HG03025 (cell line): ENCODE data around the gene GATAD2B.

ENCODE experiments used
- ATAC-seq: cut with Tn5 transposase; IDR thresholded peaks from one replicate; pipeline ENCODE4 v1.9.1; 2021; ENCODE audit warnings: mild to moderate bottlenecking, moderate library complexity; ENCODE audit not compliant: unreplicated experiment, low FRiP score

Gene GATAD2B

GRCh38 chr1:153800516-153800915, 122.3 kb downstream of the GATAD2B start:
- ATAC-seq, result no peak

GRCh38 chr1:153799566-153800465, 123.0 kb downstream of the GATAD2B start:
- ATAC-seq, result no peak

- no peak for ATAC-seq
Measured at GRCh38 chr1:153799016-153799415, 123.8 kb downstream of the GATAD2B start.

GRCh38 chr1:153798468-153798780, 124.3 kb downstream of the GATAD2B start:
- ATAC-seq, result no peak

GRCh38 chr1:153796786-153797659, 125.7 kb downstream of the GATAD2B start:
- no peak for ATAC-seq

DNA sequence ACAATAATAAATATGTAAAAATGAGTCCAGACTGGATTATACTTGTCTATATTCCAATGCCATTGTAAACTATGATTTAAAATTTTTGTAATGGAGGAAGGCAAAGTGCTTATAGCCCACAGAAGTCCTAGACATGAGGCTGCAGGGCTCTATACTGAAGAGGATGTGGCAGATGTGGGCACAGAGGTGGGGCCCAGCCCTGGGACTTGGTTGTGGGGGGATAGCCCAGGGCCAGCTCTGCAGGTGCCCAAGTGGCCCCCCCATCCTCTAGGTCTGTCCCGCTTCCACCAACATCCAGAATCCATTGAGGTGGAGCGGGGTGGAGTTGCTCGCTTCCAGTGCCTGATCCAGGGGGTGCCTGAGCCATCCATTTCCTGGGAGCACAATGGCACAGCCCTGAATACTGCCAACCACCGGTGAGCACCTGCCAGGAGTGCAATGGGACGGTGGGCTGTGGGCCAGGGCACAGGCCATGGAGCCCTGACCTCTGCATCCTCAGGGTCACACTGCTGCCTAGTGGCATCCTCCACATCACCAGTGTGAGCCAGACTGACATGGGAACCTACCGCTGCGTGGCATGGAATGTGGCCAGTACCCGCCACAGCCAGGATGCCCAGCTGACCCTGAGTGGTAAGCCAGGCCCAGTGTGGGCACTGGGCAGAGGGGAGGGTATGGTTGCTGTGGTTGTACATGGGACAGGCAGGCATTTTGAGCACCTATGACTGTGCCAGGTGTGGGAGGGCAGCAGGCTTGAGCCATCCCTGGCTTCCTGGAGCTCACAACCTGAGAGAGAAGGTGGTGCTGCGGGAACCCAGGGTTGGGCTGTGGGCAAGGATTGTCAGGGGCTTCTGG, 126.6 kb downstream of the GATAD2B start:
- no peak for ATAC-seq

GRCh38 chr1:153795330-153795837, 127.4 kb downstream of the GATAD2B start:
- no peak for ATAC-seq

DNA sequence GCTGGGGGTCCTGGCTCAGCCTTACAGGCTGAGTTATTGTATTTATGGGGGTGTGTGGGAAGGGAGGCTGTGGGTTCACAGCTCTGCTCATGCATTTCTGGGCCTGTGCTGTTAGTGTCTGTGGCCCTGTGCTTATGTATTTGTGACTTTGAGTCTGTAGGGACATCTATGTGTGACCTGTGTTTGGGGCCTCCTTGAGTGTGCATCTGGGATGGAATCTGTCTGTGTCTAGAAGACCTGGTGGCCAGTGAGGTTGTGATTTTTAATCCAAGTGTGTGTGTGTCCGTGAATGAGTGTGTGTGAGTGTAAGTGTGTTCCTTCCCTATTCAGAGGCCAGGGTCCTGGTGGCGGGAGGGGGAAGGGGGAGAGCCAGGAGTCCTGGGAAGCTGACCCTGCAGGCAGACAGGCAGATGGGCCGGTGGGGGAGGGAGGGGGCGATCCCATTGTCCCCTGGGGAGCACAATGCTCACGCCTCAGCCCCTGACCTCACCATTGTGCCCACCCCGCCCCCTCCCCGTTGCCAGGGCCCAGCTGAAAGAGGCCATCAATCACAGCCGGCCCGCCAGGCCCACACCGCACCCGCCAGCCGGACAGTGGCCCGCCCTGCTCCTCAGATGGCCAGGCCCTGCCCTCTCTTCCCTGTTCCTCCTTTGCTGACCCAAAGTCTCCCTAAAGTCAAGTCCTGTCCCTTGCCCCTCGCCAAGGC, 128.0 kb downstream of the GATAD2B start:
- ATAC-seq, result no peak

- no peak for ATAC-seq
Measured at GRCh38 chr1:153793973-153794615, 128.7 kb downstream of the GATAD2B start.

DNA sequence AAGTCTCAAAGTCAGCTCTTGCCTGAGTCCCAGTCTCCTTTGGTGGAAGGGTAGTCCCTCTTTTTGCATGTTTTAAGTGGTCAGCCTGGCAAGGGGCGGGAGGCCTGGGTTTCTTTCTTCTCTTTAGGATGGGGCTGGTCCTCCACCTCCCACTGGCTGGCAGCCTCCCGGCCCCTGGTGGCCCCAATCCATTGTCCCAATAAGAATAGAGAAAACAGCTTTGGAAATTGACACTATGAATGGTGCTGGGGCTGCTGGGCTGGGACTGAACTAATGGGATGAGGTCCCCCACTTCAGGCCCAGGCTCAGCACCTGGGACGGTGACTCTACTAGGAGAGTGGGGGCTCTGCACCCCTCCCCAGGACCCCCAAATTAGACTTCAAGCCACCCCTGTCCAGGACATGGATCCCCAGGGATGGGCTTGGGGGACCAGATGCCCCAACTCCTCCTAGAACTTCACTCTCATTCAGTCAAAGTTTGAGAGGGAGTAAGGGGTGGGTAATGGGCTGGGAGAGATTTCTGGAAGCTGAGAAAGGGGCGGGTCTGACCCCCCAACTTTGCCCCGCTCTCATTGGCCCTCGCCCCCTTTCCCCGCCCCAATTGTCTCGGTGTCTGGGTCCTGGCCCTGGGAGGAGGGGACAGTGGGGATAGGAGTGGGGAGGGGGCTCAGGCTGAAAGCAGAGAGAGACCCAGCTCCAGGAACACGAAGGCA, 129.4 kb downstream of the GATAD2B start:
- no peak for ATAC-seq

DNA sequence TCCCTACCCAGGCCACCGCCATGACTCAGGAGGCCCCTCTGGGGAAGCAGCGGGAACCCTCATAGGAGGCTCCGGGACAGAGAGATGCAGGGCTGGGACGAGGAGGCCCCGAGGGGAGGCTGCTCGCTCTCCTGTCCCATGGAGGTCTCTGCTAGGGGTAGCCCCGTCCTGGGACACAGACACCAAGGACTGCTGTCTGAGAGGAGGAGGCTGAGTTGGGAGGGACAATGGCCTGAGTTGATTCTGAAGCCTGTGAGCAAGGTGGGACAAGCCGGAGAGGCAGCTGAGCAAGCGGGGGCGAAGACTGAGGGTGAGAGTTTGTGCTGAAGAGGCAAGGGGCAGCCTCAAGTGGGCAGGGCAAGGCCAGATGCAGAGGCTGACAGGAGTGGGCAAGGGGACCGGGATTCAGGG, 130.1 kb downstream of the GATAD2B start:
- no peak for ATAC-seq

GRCh38 chr1:153791648-153792253, 131.0 kb downstream of the GATAD2B start:
- peak; percentile 4 for ATAC-seq

DNA sequence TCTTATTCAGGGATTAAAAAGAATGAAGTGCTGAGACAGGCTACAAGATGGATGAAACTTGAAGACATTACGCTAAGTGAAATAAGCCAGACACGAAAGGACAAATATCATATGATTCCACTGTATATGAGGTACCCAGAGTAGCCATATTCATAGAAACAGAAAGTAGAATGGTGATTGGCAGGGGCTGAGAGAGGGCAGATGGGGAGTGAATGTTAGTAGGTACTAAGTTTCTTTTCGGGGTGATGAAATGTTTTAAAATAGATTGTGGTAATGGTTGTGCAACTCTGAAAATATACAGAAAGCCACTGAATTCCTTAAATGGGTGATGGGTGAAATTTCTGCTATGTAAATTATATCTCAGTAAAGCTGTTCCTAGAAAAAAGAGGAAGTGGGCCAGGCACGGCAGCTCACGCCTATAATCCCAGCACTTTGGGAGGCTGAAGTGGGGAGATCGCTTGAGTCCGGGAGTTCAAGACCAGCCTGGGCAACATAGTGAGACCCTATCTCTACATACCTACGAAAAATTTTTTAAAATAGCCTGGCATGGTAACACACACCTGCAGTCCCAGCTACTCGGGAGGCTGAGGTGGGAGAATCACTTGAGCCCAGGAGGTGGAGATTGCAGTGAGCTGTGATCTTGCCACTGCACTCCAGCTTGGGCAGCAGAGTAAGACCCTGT, 131.7 kb downstream of the GATAD2B start:
- peak; percentile 67 for ATAC-seq

DNA sequence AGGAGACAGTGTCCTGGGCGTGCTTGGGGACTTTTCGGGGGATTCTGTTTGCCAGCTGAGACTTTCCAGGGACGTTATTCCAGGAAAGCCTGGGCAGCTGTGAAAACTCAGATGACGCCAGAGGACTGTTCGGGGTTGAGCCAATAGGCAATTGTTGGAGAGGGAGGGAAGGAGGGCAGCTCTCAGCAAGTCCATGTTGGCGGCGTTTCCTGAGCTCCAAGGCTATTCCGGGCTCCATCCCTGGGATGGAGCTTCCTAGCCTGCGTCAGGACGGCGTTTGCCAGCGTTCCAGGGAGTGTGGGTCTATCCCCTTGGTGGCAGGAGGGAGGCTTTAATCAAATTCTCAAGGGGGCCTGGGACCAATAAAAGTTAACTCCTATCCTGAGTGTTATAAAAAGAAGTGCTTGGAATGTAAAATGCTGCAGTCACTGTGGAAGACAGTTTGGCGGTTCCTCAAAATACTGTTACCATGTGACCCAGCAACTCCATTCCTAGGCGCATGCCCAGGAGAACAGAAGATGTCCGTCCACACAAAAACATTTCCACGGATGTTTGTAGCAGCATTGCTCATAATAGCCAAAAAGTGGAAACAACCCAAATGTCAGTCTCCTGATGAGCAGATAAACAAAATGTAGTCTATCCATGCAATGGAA, 132.3 kb downstream of the GATAD2B start:
- no peak for ATAC-seq

DNA sequence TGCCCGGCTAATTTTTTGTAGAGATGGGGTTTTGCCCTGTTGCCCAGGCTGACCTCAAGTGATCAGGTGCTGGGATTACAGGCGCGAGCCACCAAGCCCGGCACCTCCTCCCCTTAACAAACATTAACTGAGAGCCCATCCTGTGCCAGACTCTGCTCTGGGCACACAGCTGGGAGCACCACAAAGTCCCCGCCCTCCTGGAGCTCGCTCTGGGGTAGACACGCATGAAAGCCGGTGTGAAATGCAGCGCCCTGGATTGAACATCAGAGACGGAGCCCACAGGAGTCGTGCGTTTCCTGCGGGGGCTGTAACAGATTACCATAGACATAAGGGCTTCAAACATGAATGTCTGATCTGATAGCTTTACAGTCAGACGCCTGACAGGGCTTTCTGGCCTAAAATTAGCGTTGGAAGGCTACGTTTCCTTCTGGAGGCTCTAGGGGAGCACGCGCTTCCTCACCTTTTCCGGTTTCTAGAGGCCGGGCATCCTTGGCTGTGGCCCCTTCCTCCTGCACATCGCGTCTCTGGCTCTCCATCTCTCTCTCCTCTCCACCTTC, 133.2 kb downstream of the GATAD2B start:
- no peak for ATAC-seq

DNA sequence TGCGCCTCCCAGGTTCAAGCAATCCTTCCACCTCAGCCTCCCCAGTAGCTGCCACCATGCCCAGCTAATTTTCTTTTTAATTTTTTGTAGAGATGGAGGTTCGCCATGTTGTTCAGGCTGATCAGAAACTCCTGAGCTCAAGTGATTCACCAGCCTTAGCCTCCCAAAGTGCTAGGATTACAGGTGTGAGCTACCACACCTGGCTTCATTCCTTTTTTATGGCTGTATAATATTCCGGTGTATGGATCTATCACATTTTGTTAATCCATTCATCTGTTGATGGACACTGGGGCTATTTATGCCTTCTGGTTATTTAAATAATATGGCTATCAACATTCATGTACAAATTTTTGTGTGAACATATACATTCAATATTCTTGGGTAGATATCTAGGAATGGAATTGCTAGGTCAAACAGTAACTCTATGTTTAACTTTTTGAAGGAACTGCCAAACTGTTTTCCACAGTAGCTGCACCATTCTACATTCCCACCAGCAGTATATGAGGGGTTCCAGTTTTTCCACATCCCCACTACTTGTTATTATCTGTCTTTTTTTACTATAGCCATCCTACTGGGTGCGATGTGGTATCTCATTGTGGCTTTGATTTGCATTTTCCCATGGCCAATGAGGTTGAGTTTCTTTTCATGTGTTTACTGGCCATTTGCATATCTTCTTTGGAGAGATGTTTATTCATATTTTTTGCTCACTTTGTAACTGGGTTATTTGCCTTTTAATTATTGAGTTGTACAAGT, 136.6 kb downstream of the GATAD2B start:
- no peak for ATAC-seq
